Neural crest cell (in vitro differentiated cells): Measurements from ENCODE around the gene EFCAB12. TPM values are rescaled to one million over a fixed set of nuclear protein-coding genes. Genes with fewer than 3 reads are reported as not detected.
"Not testable (repeated sequence)": the region's sequence is repeated elsewhere in the genome, so short reads cannot be mapped to it uniquely, and the experiment has no call there.

ENCODE experiments used
- DNase-seq: peaks from one replicate; pipeline ENCODE4 v3.0.0; 2021; ENCODE audit warnings: low read depth, mixed read lengths, low spot score
- H3K27ac Mint-ChIP-seq: one replicate; pipeline ENCODE4 v1.8.0; 2021; ENCODE audit warnings: mild to moderate bottlenecking, mixed read lengths; ENCODE audit not compliant: unreplicated experiment
- H3K27me3 Mint-ChIP-seq: 2 replicates; pipeline ENCODE4 v1.8.0; 2021; ENCODE audit warnings: low read depth, mild to moderate bottlenecking, mixed read lengths
- H3K36me3 Mint-ChIP-seq: 2 replicates; pipeline ENCODE4 v1.8.0; 2021; ENCODE audit warnings: low read depth, mild to moderate bottlenecking, mixed read lengths
- H3K4me1 Mint-ChIP-seq: 2 replicates; pipeline ENCODE4 v1.8.0; 2021; ENCODE audit warnings: mixed read lengths
- H3K4me3 Mint-ChIP-seq: one replicate; pipeline ENCODE4 v1.8.0; 2021; ENCODE audit warnings: mild to moderate bottlenecking, mixed read lengths
- H3K9me3 Mint-ChIP-seq: 2 replicates; pipeline ENCODE4 v1.8.0; 2021; ENCODE audit warnings: mixed read lengths
- CTCF ChIP-seq: fragments of 200-600 bp; sonication (generic); conservative IDR thresholded peaks from 2 replicates; pipeline ENCODE4 v1.5.0; 2021; ENCODE audit warnings: antibody characterized with exemption, mild to moderate bottlenecking
- total RNA-seq: library from RNA; stranded (reverse); gene quantifications from 2 replicates; pipeline ENCODE4 v1.2.1, GENCODE V29; 2021

EFCAB12 gene
- total RNA-seq, 1 donor from 2014 or later, result 3.1 TPM

GRCh38 chr3:129389572-129389937 lies 38.9 kb downstream of the EFCAB12 start:
- Mint-ChIP-seq H3K4me1 (peaks cover 4% of the 10 kb centered on the region), H3K27me3 (no peaks in the 10 kb centered on the region), H3K9me3 (no peaks in the 10 kb centered on the region), H3K36me3 (peaks cover 8% of the 10 kb centered on the region), H3K4me3 (no peak overlapping the region), H3K27ac (no peak overlapping the region)
- no peak for TF ChIP-seq CTCF
- no peak for DNase-seq

- not testable (repeated sequence) for H3K4me1 Mint-ChIP-seq, H3K36me3 Mint-ChIP-seq, DNase-seq, H3K9me3 Mint-ChIP-seq, H3K4me3 Mint-ChIP-seq, H3K27me3 Mint-ChIP-seq, H3K27ac Mint-ChIP-seq
These were observed 39.5 kb downstream of the EFCAB12 start for GRCh38 chr3:129388791-129389571.

GRCh38 chr3:129387487-129387886 lies 40.9 kb downstream of the EFCAB12 start:
- Mint-ChIP-seq H3K36me3 (peaks cover 8% of the 10 kb centered on the region), H3K9me3 (no peaks in the 10 kb centered on the region), H3K27me3 (no peaks in the 10 kb centered on the region), H3K4me1 (peaks cover 4% of the 10 kb centered on the region), H3K4me3 (no peak overlapping the region), H3K27ac (no peak overlapping the region)
- TF ChIP-seq CTCF, result no peak
- no peak for DNase-seq

- Mint-ChIP-seq H3K4me1 (peaks cover 4% of the 10 kb centered on the region), H3K27me3 (no peaks in the 10 kb centered on the region), H3K27ac (no peak overlapping the region)
These were observed 41.5 kb downstream of the EFCAB12 start for GRCh38 chr3:129386984-129387383.

GRCh38 chr3:129385507-129385906 lies 42.9 kb downstream of the EFCAB12 start:
- DNase-seq, result not testable (repeated sequence)

More at GRCh38 chr3:129386984-129387383, 41.5 kb downstream of the EFCAB12 start:
- no peak for DNase-seq
- Mint-ChIP-seq H3K4me3 (no peak overlapping the region), H3K9me3 (no peaks in the 10 kb centered on the region), H3K36me3 (peaks cover 8% of the 10 kb centered on the region)
- TF ChIP-seq CTCF, result no peak

GRCh38 chr3:129384594-129385323 lies 43.7 kb downstream of the EFCAB12 start:
- peak overlapping the region; percentile 75 for H3K27ac Mint-ChIP-seq
- TF ChIP-seq CTCF, result no peak
- peaks cover 4% of the 10 kb centered on the region for H3K4me1 Mint-ChIP-seq
- H3K36me3 Mint-ChIP-seq, result peaks cover 8% of the 10 kb centered on the region
- no peaks in the 10 kb centered on the region for H3K9me3 Mint-ChIP-seq
- H3K4me3 Mint-ChIP-seq, result no peak overlapping the region
- no peaks in the 10 kb centered on the region for H3K27me3 Mint-ChIP-seq
- no peak for DNase-seq

More at GRCh38 chr3:129385507-129385906, 42.9 kb downstream of the EFCAB12 start:
- not testable (repeated sequence) for H3K36me3 Mint-ChIP-seq, H3K27me3 Mint-ChIP-seq, H3K4me3 Mint-ChIP-seq, H3K4me1 Mint-ChIP-seq, H3K9me3 Mint-ChIP-seq
- peak overlapping the region; percentile 75 for H3K27ac Mint-ChIP-seq

- H3K27me3 Mint-ChIP-seq, H3K4me1 Mint-ChIP-seq, H3K4me3 Mint-ChIP-seq, H3K9me3 Mint-ChIP-seq, H3K36me3 Mint-ChIP-seq, H3K27ac Mint-ChIP-seq, DNase-seq: not testable (repeated sequence)
These were observed 44.3 kb downstream of the EFCAB12 start for GRCh38 chr3:129384103-129384502.
